OCI-LY3 (cell line): ENCODE data around the gene RHCG.

Experiments used
- EZH2phosphoT487 ChIP-seq: fragments of 200-600 bp; shearing (Covaris generic); IDR thresholded peaks from 2 replicates; pipeline ENCODE4 v1.6.1; 2018; ENCODE audit warnings: antibody characterized with exemption, mixed run types, low read depth
- TF ChIP-seq, protein P1 (sequence below): fragments of 200-600, 300-600 bp; sonication (generic); IDR thresholded peaks from 2 replicates; pipeline ENCODE4 v1.5.1; 2014; ENCODE audit warnings: antibody characterized with exemption, low read length, low read depth

DNA sequence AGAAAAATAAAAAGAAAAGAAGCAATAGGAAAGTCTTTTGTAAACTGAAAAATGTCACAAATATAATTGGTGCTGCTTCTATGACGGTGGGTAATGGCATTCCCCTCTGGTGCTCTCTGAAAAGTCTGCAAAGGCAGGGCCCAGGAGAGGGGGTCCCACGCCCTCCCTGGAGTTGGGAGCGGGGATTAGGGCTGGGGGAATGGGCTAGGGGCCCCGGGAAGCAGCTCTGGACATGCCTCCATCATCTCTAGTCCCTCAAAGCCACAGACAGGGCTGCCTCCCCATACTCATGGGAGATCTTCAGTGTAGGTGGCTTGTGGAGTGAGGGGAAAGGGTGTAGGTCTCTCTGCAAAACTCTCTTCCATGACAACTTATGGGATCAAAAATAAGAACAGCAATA, 7.8 kb upstream of the RHCG start:
- TF ChIP-seq, protein P1, sequence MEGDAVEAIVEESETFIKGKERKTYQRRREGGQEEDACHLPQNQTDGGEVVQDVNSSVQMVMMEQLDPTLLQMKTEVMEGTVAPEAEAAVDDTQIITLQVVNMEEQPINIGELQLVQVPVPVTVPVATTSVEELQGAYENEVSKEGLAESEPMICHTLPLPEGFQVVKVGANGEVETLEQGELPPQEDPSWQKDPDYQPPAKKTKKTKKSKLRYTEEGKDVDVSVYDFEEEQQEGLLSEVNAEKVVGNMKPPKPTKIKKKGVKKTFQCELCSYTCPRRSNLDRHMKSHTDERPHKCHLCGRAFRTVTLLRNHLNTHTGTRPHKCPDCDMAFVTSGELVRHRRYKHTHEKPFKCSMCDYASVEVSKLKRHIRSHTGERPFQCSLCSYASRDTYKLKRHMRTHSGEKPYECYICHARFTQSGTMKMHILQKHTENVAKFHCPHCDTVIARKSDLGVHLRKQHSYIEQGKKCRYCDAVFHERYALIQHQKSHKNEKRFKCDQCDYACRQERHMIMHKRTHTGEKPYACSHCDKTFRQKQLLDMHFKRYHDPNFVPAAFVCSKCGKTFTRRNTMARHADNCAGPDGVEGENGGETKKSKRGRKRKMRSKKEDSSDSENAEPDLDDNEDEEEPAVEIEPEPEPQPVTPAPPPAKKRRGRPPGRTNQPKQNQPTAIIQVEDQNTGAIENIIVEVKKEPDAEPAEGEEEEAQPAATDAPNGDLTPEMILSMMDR = no peak
- TF ChIP-seq EZH2phosphoT487 = no peak
